ENCODE data around the gene SIK3. TPM values are rescaled to one million over a fixed set of nuclear protein-coding genes. Genes with fewer than 3 reads are reported as not detected.
"Not testable (repeated sequence)": the region's sequence is repeated elsewhere in the genome, so short reads cannot be mapped to it uniquely, and the experiment has no call there.

SIK3 gene
- total RNA-seq, 2 donors from 2014 or later, result 26.2 to 77.6 TPM

DNA sequence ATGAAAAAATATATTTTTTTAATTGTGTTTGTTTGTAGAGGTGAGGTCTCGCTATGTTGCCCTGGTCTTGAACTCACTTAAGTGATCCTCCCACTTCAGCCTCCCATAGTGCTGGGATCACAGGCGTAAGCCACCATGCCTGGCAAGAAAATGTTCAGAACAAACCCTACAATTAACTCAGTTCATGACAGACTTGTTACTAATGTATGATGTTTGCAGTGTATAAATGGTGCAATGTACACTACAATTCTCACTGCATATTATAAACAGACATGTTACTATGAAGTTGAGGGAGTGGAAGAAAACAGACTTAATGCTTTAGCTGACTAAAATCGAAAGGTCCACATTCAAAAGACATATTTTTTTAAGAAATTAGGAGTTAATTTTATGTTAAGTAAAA lies 59.0 kb downstream of the SIK3 start:
- TF ChIP-seq, protein P1, sequence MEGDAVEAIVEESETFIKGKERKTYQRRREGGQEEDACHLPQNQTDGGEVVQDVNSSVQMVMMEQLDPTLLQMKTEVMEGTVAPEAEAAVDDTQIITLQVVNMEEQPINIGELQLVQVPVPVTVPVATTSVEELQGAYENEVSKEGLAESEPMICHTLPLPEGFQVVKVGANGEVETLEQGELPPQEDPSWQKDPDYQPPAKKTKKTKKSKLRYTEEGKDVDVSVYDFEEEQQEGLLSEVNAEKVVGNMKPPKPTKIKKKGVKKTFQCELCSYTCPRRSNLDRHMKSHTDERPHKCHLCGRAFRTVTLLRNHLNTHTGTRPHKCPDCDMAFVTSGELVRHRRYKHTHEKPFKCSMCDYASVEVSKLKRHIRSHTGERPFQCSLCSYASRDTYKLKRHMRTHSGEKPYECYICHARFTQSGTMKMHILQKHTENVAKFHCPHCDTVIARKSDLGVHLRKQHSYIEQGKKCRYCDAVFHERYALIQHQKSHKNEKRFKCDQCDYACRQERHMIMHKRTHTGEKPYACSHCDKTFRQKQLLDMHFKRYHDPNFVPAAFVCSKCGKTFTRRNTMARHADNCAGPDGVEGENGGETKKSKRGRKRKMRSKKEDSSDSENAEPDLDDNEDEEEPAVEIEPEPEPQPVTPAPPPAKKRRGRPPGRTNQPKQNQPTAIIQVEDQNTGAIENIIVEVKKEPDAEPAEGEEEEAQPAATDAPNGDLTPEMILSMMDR (IDR thresholded peaks at IDR 0.05), result no peak
- no peak for TF ChIP-seq POLR2AphosphoS5 (IDR thresholded peaks at IDR 0.05)
- no peak for TF ChIP-seq POLR2A (IDR thresholded peaks at IDR 0.05)
- Histone ChIP-seq H3K36me3 (no peaks in the 10 kb centered on the region), H3K27me3 (replicated peaks; ENCODE audit: insufficient read depth) (no peaks in the 10 kb centered on the region), H3K9me3 (no peaks in the 10 kb centered on the region), H3K4me1 (replicated peaks) (no peaks in the 10 kb centered on the region), H3K4me3 (no peak overlapping the region), H3K27ac (no peak overlapping the region)
- 94% methylated on average over 3 of the region's 3 CpGs for WGBS
- intact Hi-C loops (cut with DNase I), result no loop called here
- DNase-seq (ENCODE audit: low spot score), result no peak

DNA sequence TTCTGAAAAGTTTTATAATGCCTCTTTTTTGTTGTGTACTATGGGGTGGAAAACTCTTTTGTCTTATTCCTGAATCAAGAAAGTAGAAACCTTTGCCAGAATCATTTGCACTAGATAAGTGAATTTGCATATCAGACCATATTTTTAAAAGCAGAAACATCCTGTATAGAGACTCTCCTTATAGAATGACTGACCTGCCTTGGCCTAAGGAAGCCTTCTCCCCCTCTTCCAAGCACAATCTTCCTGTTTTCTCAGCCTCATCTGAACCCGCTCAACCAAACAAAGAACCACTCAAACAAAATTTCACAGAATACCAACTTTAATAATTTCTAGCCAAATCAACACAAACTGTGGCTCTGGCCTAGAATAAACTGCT lies 60.3 kb downstream of the SIK3 start:
- Histone ChIP-seq H3K27me3 (replicated peaks; ENCODE audit: insufficient read depth) (no peaks in the 10 kb centered on the region), H3K27ac (no peak overlapping the region), H3K9me3 (no peaks in the 10 kb centered on the region), H3K4me3 (no peak overlapping the region), H3K36me3 (no peaks in the 10 kb centered on the region), H3K4me1 (replicated peaks) (no peaks in the 10 kb centered on the region)
- TF ChIP-seq, protein P1 (IDR thresholded peaks at IDR 0.05), result no peak
- TF ChIP-seq POLR2A (IDR thresholded peaks at IDR 0.05) (no peak), POLR2AphosphoS5 (IDR thresholded peaks at IDR 0.05) (no peak)
- intact Hi-C loops (cut with DNase I), result no loop called here
- DNase-seq (ENCODE audit: low spot score), result no peak
- WGBS, result 97% methylated on average over 1 of the region's 1 CpG

DNA sequence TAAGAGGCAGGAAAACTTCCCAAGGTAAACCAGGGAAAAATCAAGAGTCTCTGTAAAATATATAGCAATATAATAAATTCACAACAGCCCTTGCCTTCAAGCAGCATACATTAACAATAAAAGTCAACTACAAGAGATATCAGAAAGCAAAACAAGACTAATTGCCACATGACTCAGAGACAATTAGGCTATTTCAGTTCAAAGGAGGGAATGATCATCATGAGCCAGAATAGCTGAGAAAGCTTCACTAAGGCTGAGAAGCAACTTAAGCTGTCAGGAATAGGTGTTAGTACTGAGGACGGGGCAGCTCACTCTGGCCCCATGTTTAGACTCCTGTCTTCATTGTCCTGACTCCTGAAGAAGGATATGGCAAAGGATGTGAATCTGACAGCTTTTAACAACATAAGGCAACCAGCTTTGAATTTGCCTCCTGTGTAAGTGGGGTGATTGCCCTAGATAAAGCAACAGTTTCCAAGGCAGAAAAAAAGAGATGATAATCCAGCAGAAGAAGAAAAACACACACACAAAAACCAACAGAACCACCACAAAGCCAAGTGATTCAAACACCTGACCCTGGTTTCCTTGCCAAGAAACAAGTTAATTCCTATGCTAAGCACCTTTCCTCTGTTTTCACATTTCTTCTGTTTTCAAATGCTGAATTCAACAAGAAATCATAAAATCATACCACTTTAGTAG lies 60.8 kb downstream of the SIK3 start:
- no peak for DNase-seq (ENCODE audit: low spot score)
- 86% methylated on average over 1 of the region's 1 CpG for WGBS
- no peaks in the 10 kb centered on the region for H3K36me3 ChIP-seq
- no peak overlapping the region for H3K4me3 ChIP-seq
- H3K4me1 ChIP-seq (replicated peaks), result no peaks in the 10 kb centered on the region
- intact Hi-C loops (cut with DNase I), result no loop called here
- H3K27ac ChIP-seq, result no peak overlapping the region
- TF ChIP-seq, protein P1 (IDR thresholded peaks at IDR 0.05), result no peak
- TF ChIP-seq POLR2A (IDR thresholded peaks at IDR 0.05) (no peak), POLR2AphosphoS5 (IDR thresholded peaks at IDR 0.05) (no peak)
- no peaks in the 10 kb centered on the region for H3K9me3 ChIP-seq
- no peaks in the 10 kb centered on the region for H3K27me3 ChIP-seq (replicated peaks; ENCODE audit: insufficient read depth)

DNA sequence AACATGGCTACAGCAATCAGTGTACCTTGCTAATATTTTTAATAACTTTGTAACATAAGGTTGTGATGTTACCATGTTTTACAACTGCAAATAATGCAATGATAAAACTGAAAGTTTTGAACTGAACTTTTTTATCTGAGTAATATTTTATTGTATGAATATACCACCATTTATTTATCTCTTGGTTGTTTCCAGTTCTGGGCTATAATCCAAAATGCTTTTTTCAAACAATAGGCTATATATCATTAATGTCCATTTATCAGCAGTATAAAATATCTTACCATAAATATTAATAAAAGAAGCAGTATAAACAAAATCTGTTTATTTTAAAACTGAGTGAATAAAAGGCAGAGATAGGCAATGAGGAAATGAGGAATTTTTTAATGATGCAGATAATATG lies 63.3 kb downstream of the SIK3 start:
- no peaks in the 10 kb centered on the region for H3K36me3 ChIP-seq
- intact Hi-C loops (cut with DNase I), result no loop called here
- H3K4me3 ChIP-seq, result no peak overlapping the region
- no peaks in the 10 kb centered on the region for H3K9me3 ChIP-seq
- DNase-seq (ENCODE audit: low spot score), result no peak
- H3K4me1 ChIP-seq (replicated peaks), result no peaks in the 10 kb centered on the region
- TF ChIP-seq POLR2AphosphoS5 (IDR thresholded peaks at IDR 0.05), result no peak
- TF ChIP-seq, protein P1 (IDR thresholded peaks at IDR 0.05), result no peak
- TF ChIP-seq POLR2A (IDR thresholded peaks at IDR 0.05), result no peak
- H3K27ac ChIP-seq, result no peak overlapping the region
- H3K27me3 ChIP-seq (replicated peaks; ENCODE audit: insufficient read depth), result no peaks in the 10 kb centered on the region

DNA sequence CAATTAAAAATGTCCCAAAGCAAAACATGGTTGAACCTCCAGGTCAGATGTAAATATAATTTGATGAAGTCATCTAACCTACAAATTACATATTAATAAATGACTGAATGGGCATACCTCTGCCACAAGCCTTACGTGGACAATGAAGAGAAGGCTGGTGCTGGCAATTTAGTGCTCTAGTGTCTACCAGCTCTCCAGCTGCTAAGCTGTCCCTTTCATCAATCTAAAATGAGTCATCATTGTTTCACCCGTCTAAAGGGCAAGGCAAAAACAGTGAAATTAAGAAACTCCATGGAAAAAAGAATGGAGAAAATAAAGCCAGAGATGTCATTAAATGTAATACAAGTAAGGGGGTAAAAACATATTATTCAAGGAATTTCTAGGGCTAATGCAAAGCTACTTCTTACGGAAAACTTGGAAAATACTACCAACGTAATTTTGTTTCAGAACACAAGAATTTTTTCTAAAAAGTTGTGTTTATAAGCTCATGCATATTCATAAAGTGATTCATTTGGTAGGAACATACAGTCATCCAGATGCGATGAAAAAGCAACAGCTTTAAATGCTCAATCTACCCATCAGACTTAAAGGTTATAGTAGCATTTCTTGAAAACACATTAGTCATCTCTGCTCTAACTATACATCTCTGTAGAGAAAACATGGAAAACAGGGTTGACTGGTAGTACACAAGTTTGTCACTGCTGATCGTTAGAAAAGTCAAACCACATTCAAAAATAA lies 71.5 kb downstream of the SIK3 start:
- DNase-seq (ENCODE audit: low spot score), result no peak
- H3K9me3 ChIP-seq, result no peaks in the 10 kb centered on the region
- no peaks in the 10 kb centered on the region for H3K36me3 ChIP-seq
- no peaks in the 10 kb centered on the region for H3K27me3 ChIP-seq (replicated peaks; ENCODE audit: insufficient read depth)
- 85% methylated on average over 6 of the region's 6 CpGs for WGBS
- H3K4me3 ChIP-seq, result no peak overlapping the region
- intact Hi-C loops (cut with DNase I), result no loop called here
- H3K27ac ChIP-seq, result no peak overlapping the region
- TF ChIP-seq POLR2AphosphoS5 (IDR thresholded peaks at IDR 0.05) (no peak), POLR2A (IDR thresholded peaks at IDR 0.05) (no peak)
- TF ChIP-seq, protein P1 (IDR thresholded peaks at IDR 0.05), result no peak
- no peaks in the 10 kb centered on the region for H3K4me1 ChIP-seq (replicated peaks)

DNA sequence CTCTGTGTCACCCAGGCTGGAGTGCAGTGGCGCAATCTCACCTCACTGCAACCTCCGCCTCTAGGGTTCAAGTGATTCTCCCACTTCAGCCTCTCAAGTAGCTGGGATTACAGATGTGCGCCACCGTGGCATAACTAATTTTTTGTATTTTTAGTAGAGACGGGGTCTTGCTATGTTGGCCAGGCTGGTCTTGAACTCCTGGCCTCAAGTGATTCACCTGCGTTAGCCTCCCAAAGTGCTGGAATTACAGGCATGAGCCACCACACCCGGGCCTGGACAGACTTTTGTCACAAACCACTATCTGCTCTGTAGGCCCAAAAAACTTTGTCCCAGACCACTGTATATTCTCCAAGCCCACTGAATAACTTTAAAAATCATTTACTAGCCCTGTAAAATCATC lies 74.5 kb downstream of the SIK3 start:
- H3K4me3 ChIP-seq; H3K27ac ChIP-seq; H3K9me3 ChIP-seq; H3K4me1 ChIP-seq (replicated peaks); DNase-seq (ENCODE audit: low spot score); H3K27me3 ChIP-seq (replicated peaks; ENCODE audit: insufficient read depth); intact Hi-C loops (cut with DNase I); H3K36me3 ChIP-seq: not testable (repeated sequence)
- WGBS, result 96% methylated on average over 7 of the region's 7 CpGs

Data from prostate gland (tissue), 2 donors.